ENCODE data around the gene SF3B5.

The SF3B5 gene

DNA sequence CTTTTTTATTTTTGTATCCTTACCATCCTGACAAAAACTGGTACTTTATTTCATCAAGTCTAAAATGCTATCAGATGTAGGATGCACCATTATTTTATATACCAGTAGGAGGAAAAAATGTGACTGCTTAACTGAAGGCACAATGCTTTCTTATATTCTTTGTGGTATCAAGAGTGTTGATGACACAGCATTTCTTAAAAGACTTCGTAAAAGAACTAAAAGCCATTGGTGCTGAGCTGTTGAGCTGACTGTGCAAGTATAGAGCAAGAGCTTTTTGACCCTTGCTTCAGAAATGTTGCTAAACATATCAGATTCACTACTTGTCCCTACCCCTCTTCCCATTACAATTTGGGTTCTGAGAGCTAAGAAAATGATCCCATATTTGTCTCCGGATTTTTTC, 17.5 kb downstream of the SF3B5 start:
- TF ChIP-seq ELF4 (IDR thresholded peaks at IDR 0.05) (no peak), SP1 (IDR thresholded peaks at IDR 0.05) (no peak), ZNF384 (IDR thresholded peaks at IDR 0.05) (no peak), LEF1 (IDR thresholded peaks at IDR 0.05; ENCODE audit: borderline replicate concordance) (no peak), FOXA1 (IDR thresholded peaks at IDR 0.05) (no peak), L3MBTL2 (conservative IDR thresholded peaks at IDR 0.05) (no peak), ARNT (IDR thresholded peaks at IDR 0.05) (no peak), FOXM1 (IDR thresholded peaks at IDR 0.05; ENCODE audit: borderline replicate concordance) (no peak), NFRKB (IDR thresholded peaks at IDR 0.05) (no peak), FOXK2 (IDR thresholded peaks at IDR 0.05) (no peak), BHLHE40 (IDR thresholded peaks at IDR 0.05; ENCODE audit: borderline replicate concordance) (no peak), CTBP1 (IDR thresholded peaks at IDR 0.05; ENCODE audit: borderline replicate concordance) (no peak), SUZ12 (IDR thresholded peaks at IDR 0.05) (no peak), TARDBP (IDR thresholded peaks at IDR 0.05) (no peak), HDGF (IDR thresholded peaks at IDR 0.05; ENCODE audit: borderline replicate concordance) (no peak)
- TF ChIP-seq, protein P1, sequence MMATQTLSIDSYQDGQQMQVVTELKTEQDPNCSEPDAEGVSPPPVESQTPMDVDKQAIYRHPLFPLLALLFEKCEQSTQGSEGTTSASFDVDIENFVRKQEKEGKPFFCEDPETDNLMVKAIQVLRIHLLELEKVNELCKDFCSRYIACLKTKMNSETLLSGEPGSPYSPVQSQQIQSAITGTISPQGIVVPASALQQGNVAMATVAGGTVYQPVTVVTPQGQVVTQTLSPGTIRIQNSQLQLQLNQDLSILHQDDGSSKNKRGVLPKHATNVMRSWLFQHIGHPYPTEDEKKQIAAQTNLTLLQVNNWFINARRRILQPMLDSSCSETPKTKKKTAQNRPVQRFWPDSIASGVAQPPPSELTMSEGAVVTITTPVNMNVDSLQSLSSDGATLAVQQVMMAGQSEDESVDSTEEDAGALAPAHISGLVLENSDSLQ (IDR thresholded peaks at IDR 0.05), result no peak
- ChIA-PET POLR2A (interaction anchor here (1.2 kb wide), 1 partner anchor 13 kb away, joined by 3 read pairs; no protein-coding TSS in a partner anchor), CTCF (interaction anchor here (0.5 kb wide), 1 partner anchor 474 kb away, joined by 3 read pairs; no protein-coding TSS in a partner anchor)
- no peak for DNase-seq (ENCODE audit: extremely low spot score)

DNA sequence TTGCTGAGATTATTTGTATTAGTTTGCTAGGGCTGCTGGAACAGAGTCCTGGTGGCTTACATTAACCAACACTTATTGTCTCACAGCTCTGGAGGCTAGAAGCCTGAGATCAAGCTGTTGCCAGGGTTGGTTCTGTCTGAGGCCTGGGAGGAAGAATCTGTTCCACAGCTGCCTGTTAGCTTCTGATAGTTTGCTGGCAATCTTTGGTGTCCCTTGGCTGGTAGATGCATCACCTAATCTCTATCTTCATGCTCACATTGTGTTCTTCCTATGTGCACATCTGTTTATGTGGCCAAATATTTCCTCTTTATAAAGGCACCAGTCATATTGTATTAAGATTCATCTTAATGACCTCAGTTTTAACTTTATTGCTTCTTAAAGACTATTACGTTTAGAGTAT, 19.5 kb downstream of the SF3B5 start:
- TF ChIP-seq BHLHE40 (IDR thresholded peaks at IDR 0.05; ENCODE audit: borderline replicate concordance) (no peak), FOXM1 (IDR thresholded peaks at IDR 0.05; ENCODE audit: borderline replicate concordance) (no peak), FOXK2 (IDR thresholded peaks at IDR 0.05) (no peak), SP1 (IDR thresholded peaks at IDR 0.05) (no peak), ARNT (IDR thresholded peaks at IDR 0.05) (no peak), NFRKB (IDR thresholded peaks at IDR 0.05) (no peak), LEF1 (IDR thresholded peaks at IDR 0.05; ENCODE audit: borderline replicate concordance) (no peak), ZNF384 (IDR thresholded peaks at IDR 0.05) (no peak), FOXA1 (IDR thresholded peaks at IDR 0.05) (no peak), TARDBP (IDR thresholded peaks at IDR 0.05) (no peak), HDGF (IDR thresholded peaks at IDR 0.05; ENCODE audit: borderline replicate concordance) (no peak), ELF4 (IDR thresholded peaks at IDR 0.05) (no peak), SUZ12 (IDR thresholded peaks at IDR 0.05) (no peak), CTBP1 (IDR thresholded peaks at IDR 0.05; ENCODE audit: borderline replicate concordance) (no peak), L3MBTL2 (conservative IDR thresholded peaks at IDR 0.05) (no peak)
- TF ChIP-seq, protein P1 (IDR thresholded peaks at IDR 0.05), result no peak
- POLR2A ChIA-PET, result interaction anchor here (1.8 kb wide), 1 partner anchor 18 kb away, joined by 5 read pairs; no protein-coding TSS in a partner anchor
- CTCF ChIA-PET, result no interaction called here
- no peak for DNase-seq (ENCODE audit: extremely low spot score)

- no peak for DNase-seq (ENCODE audit: extremely low spot score)
- ChIA-PET POLR2A (interaction anchor here (1.8 kb wide), 1 partner anchor 19 kb away, joined by 5 read pairs; no protein-coding TSS in a partner anchor), CTCF (no interaction called here)
- TF ChIP-seq ARNT (IDR thresholded peaks at IDR 0.05) (no peak), ZNF384 (IDR thresholded peaks at IDR 0.05) (no peak), SP1 (IDR thresholded peaks at IDR 0.05) (no peak), L3MBTL2 (conservative IDR thresholded peaks at IDR 0.05) (no peak), FOXK2 (IDR thresholded peaks at IDR 0.05) (no peak), NFRKB (IDR thresholded peaks at IDR 0.05) (no peak), CTBP1 (IDR thresholded peaks at IDR 0.05; ENCODE audit: borderline replicate concordance) (no peak), TARDBP (IDR thresholded peaks at IDR 0.05) (no peak), HDGF (IDR thresholded peaks at IDR 0.05; ENCODE audit: borderline replicate concordance) (no peak), SUZ12 (IDR thresholded peaks at IDR 0.05) (no peak), LEF1 (IDR thresholded peaks at IDR 0.05; ENCODE audit: borderline replicate concordance) (no peak), ELF4 (IDR thresholded peaks at IDR 0.05) (no peak), BHLHE40 (IDR thresholded peaks at IDR 0.05; ENCODE audit: borderline replicate concordance) (no peak), FOXA1 (IDR thresholded peaks at IDR 0.05) (no peak)
- TF ChIP-seq, protein P1 (IDR thresholded peaks at IDR 0.05), result no peak
Observed at GRCh38 chr6:144075187-144075586, 20.2 kb downstream of the SF3B5 start.

DNA sequence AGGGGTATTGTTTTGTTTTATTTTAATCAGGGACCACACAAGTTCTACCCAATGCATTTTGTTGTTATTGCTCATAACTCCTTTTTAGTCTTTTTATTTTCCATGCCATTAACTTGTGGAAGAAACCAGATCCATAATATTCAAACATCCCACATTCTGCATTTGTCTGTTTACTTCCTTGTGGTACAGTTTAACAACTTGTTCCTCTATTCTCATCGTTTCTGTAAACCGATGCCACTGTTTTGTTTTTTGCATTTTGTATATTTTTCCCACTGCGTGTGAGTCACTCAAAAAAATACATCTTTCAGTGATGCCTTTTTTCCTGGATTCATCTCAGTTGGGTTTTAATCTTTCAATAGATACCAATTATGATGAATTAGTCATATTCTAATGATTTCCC, 22.3 kb downstream of the SF3B5 start:
- TF ChIP-seq HDGF (IDR thresholded peaks at IDR 0.05; ENCODE audit: borderline replicate concordance) (no peak), FOXM1 (IDR thresholded peaks at IDR 0.05; ENCODE audit: borderline replicate concordance) (no peak), FOXA1 (IDR thresholded peaks at IDR 0.05) (no peak), BHLHE40 (IDR thresholded peaks at IDR 0.05; ENCODE audit: borderline replicate concordance) (no peak), SUZ12 (IDR thresholded peaks at IDR 0.05) (no peak), ELF4 (IDR thresholded peaks at IDR 0.05) (no peak), L3MBTL2 (conservative IDR thresholded peaks at IDR 0.05) (no peak), NFRKB (IDR thresholded peaks at IDR 0.05) (no peak), LEF1 (IDR thresholded peaks at IDR 0.05; ENCODE audit: borderline replicate concordance) (no peak), CTBP1 (IDR thresholded peaks at IDR 0.05; ENCODE audit: borderline replicate concordance) (no peak), ARNT (IDR thresholded peaks at IDR 0.05) (no peak), FOXK2 (IDR thresholded peaks at IDR 0.05) (no peak), TARDBP (IDR thresholded peaks at IDR 0.05) (no peak), SP1 (IDR thresholded peaks at IDR 0.05) (no peak), ZNF384 (IDR thresholded peaks at IDR 0.05) (no peak)
- TF ChIP-seq, protein P1 (IDR thresholded peaks at IDR 0.05), result no peak
- ChIA-PET CTCF (no interaction called here), POLR2A (interaction anchor here (1.6 kb wide), 1 partner anchor 9 kb away, joined by 4 read pairs; no protein-coding TSS in a partner anchor)
- DNase-seq (ENCODE audit: extremely low spot score), result no peak

- ChIA-PET POLR2A (no interaction called here), CTCF (no interaction called here)
- TF ChIP-seq ELF4 (IDR thresholded peaks at IDR 0.05), result no peak
- TF ChIP-seq ZNF384 (IDR thresholded peaks at IDR 0.05), result no peak
- no peak for TF ChIP-seq LEF1 (IDR thresholded peaks at IDR 0.05; ENCODE audit: borderline replicate concordance)
- no peak for TF ChIP-seq FOXA1 (IDR thresholded peaks at IDR 0.05)
- TF ChIP-seq L3MBTL2 (conservative IDR thresholded peaks at IDR 0.05), result no peak
- no peak for TF ChIP-seq BHLHE40 (IDR thresholded peaks at IDR 0.05; ENCODE audit: borderline replicate concordance)
- no peak for TF ChIP-seq HDGF (IDR thresholded peaks at IDR 0.05; ENCODE audit: borderline replicate concordance)
- no peak for TF ChIP-seq NFRKB (IDR thresholded peaks at IDR 0.05)
- TF ChIP-seq SP1 (IDR thresholded peaks at IDR 0.05), result no peak
- TF ChIP-seq TARDBP (IDR thresholded peaks at IDR 0.05), result no peak
- TF ChIP-seq SUZ12 (IDR thresholded peaks at IDR 0.05), result no peak
- no peak for TF ChIP-seq CTBP1 (IDR thresholded peaks at IDR 0.05; ENCODE audit: borderline replicate concordance)
- TF ChIP-seq ARNT (IDR thresholded peaks at IDR 0.05), result no peak
- DNase-seq (ENCODE audit: extremely low spot score), result no peak
Observed at GRCh38 chr6:144069506-144069905, 25.9 kb downstream of the SF3B5 start.
